ENCODE data around the gene ZNF415. TPM values are rescaled to one million over a fixed set of nuclear protein-coding genes. Genes with fewer than 3 reads are reported as not detected.

ZNF415 gene
- total and polyA plus RNA-seq, 9 of the 15 experiments (the other 6 are each of a cell fraction or from before 2014, with no cell fraction given) = 0.06 to 0.82 (median 0.14) TPM; not detected in 2

DNA sequence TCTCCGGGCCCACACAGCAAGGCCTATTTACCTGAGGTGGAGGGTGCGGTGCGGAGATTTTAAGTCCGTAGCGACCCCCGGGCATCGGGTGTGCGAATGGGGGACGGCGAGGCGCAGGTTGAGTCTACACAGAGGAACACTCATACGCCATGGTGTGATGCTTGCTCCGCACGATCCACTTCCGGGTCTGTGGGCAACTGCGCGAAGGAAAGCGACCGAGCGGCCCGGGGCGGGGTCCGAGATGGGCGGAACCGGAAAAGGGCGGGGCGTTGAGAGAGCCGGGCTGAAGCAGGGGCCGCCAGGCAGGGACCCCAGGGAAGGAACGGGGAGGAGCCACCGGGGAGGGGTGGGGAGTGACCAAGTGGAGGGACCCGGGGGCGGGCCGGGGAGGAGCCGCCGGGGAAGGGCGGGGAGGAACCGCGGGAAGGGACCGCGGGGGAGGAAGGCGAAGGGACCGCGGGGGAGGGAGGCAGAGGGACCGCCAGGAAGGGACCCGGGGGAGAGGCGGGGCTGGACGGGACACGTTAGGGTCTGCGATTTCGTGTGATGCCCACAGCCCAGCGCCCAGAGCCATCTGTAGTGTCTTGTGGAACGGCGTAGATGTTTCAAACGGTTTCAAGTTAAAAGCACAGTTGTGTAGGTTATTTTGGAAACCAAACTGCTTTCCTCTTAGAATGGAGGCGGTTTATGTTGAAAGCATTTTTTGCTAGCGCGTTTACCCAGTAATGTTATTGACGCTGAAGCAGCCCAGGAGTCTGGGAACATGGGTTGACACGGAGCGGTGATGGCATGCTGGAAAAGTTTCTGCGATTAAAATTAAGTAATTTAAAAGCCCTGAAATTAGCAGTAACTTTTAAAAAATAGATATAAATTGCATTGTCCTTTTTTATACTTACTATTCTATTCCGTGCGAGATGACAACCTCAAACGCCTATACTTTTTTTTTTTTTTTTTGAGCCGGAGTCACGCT is 29.2 kb downstream of the ZNF415 start, which contains the start of gene ZNF160 (continued):
- no peak for TF ChIP-seq ELK1 (CRISPR knock-in tag; IDR thresholded peaks at IDR 0.05)
- peak; percentile 51; the same call in 1 of the 2 replicates for TF ChIP-seq HCFC1 (IDR thresholded peaks at IDR 0.05; ENCODE audit: low read depth, low read length)
- TF ChIP-seq, protein P1, sequence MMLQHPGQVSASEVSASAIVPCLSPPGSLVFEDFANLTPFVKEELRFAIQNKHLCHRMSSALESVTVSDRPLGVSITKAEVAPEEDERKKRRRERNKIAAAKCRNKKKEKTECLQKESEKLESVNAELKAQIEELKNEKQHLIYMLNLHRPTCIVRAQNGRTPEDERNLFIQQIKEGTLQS (IDR thresholded peaks at IDR 0.05) = no peak
- TF ChIP-seq, protein P1 (CRISPR knock-in tag; conservative IDR thresholded peaks at IDR 0.05) = no peak
- TF ChIP-seq ZNF79 (CRISPR knock-in tag; IDR thresholded peaks at IDR 0.05; ENCODE audit: low read depth) = no peak
- no peak for TF ChIP-seq CAMTA2 (CRISPR knock-in tag; conservative IDR thresholded peaks at IDR 0.05)
- TF ChIP-seq FOXP1 (CRISPR knock-in tag; IDR thresholded peaks at IDR 0.05) = no peak
- TF ChIP-seq UBTF (IDR thresholded peaks at IDR 0.05; ENCODE audit: borderline replicate concordance in 1 of 2, low read depth in 2 of 2, low read length in 2 of 2) = no peak
- peak; percentile 71; the same call in 1 of the 2 replicates for TF ChIP-seq NCOA1 (IDR thresholded peaks at IDR 0.05; ENCODE audit: low read depth)
- peak; percentile 36 for TF ChIP-seq PHF20 (IDR thresholded peaks at IDR 0.05; ENCODE audit: partially characterized antibody)
- TF ChIP-seq, protein P2, sequence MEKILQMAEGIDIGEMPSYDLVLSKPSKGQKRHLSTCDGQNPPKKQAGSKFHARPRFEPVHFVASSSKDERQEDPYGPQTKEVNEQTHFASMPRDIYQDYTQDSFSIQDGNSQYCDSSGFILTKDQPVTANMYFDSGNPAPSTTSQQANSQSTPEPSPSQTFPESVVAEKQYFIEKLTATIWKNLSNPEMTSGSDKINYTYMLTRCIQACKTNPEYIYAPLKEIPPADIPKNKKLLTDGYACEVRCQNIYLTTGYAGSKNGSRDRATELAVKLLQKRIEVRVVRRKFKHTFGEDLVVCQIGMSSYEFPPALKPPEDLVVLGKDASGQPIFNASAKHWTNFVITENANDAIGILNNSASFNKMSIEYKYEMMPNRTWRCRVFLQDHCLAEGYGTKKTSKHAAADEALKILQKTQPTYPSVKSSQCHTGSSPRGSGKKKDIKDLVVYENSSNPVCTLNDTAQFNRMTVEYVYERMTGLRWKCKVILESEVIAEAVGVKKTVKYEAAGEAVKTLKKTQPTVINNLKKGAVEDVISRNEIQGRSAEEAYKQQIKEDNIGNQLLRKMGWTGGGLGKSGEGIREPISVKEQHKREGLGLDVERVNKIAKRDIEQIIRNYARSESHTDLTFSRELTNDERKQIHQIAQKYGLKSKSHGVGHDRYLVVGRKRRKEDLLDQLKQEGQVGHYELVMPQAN (IDR thresholded peaks at IDR 0.05; ENCODE audit: borderline replicate concordance) = peak; percentile 67; the same call in 1 of the 2 replicates
- peak; percentile 96; the same call in 1 of the 2 replicates for TF ChIP-seq ZBTB7A (IDR thresholded peaks at IDR 0.05; ENCODE audit: borderline replicate concordance, control insufficient read depth, low read depth, low read length)
- TF ChIP-seq ZKSCAN1 (IDR thresholded peaks at IDR 0.05; ENCODE audit: low read depth, low read length) = no peak
- no peak for TF ChIP-seq MLX (CRISPR knock-in tag; conservative IDR thresholded peaks at IDR 0.05)
- TF ChIP-seq TAF7 (tag; IDR thresholded peaks at IDR 0.05) = peak; percentile 62; the same call in 1 of the 2 replicates
- peak; percentile 64 for TF ChIP-seq ZFX (CRISPR knock-in tag; IDR thresholded peaks at IDR 0.05)
- TF ChIP-seq KDM1A (IDR thresholded peaks at IDR 0.05) = no peak
- TF ChIP-seq ZNF431 (CRISPR knock-in tag; IDR thresholded peaks at IDR 0.05) = no peak
- TF ChIP-seq KHSRP (IDR thresholded peaks at IDR 0.05) = no peak
- peak; percentile 70 for TF ChIP-seq EP400 (IDR thresholded peaks at IDR 0.05)
- peak; percentile 63 to 75; a peak in 2 of 4 replicates for TF ChIP-seq ARNT (IDR thresholded peaks at IDR 0.05)

Data from K562 (cell line).